Left ventricle myocardium inferior (tissue), 1 donor: ENCODE data around the gene PRDM16. TPM values are rescaled to one million over a fixed set of nuclear protein-coding genes. Genes with fewer than 3 reads are reported as not detected.

Source experiments
- DNase-seq: peaks from one replicate; pipeline ENCODE4 v3.0.0-alpha.2; 2020
- H3K27ac ChIP-seq: fragments of 200-600 bp; replicated peaks from 2 replicates; pipeline ENCODE4 v1.8.0; 2021
- H3K27me3 ChIP-seq: fragments of 200-600 bp; 2 replicates; pipeline ENCODE4 v1.8.0; 2021; ENCODE audit warnings: low read depth
- H3K36me3 ChIP-seq: fragments of 200-600 bp; 2 replicates; pipeline ENCODE4 v1.8.0; 2021
- H3K4me1 ChIP-seq: fragments of 200-600 bp; 2 replicates; pipeline ENCODE4 v1.8.0; 2021
- H3K4me3 ChIP-seq: fragments of 200-600 bp; 2 replicates; pipeline ENCODE4 v1.8.0; 2021; ENCODE audit warnings: mild to moderate bottlenecking, moderate library complexity
- H3K9me3 ChIP-seq: fragments of 200-600 bp; replicated peaks from 2 replicates; pipeline ENCODE4 v1.8.0; 2021
- CTCF ChIP-seq: fragments of 200-600 bp; IDR thresholded peaks from 2 replicates; pipeline ENCODE4 v1.8.0; 2021; ENCODE audit warnings: antibody characterized with exemption, mild to moderate bottlenecking, borderline replicate concordance
- intact Hi-C: fragments of 100-400 bp; cut with micrococcal nuclease; formaldehyde crosslinking; loops from one replicate; pipeline ENCODE4 v1.11.0; 2022
- total RNA-seq: library from RNA; stranded (reverse); fragmentation: NEBNext Ultra II Directional; extraction: Animal tissue kit (Norgen Biotek cat#: 25700); gene quantifications from one replicate; pipeline ENCODE4 v1.2.1, GENCODE V29; 2021
- donor health status: DM: no; HTN: yes; CAD: no; lungs with severe emphysema.

PRDM16 gene
- total RNA-seq, 1 donor from 2014 or later, result 16.6 TPM

GRCh38 chr1:3380469-3380868, 311.5 kb downstream of the PRDM16 start:
- Histone ChIP-seq H3K4me3 (no peak overlapping the region), H3K27ac (no peak overlapping the region), H3K9me3 (no peaks in the 10 kb centered on the region), H3K36me3 (no peaks in the 10 kb centered on the region), H3K4me1 (no peaks in the 10 kb centered on the region), H3K27me3 (peaks cover 11% of the 10 kb centered on the region)
- intact Hi-C loops, result no loop called here
- no peak for DNase-seq
- no peak for TF ChIP-seq CTCF

GRCh38 chr1:3381901-3382300, 312.9 kb downstream of the PRDM16 start:
- no peaks in the 10 kb centered on the region for H3K4me1 ChIP-seq
- no peak for DNase-seq
- H3K27me3 ChIP-seq, result peaks cover 20% of the 10 kb centered on the region
- H3K9me3 ChIP-seq, result no peaks in the 10 kb centered on the region
- intact Hi-C loops, result no loop called here
- H3K4me3 ChIP-seq, result no peak overlapping the region
- no peak for TF ChIP-seq CTCF
- no peaks in the 10 kb centered on the region for H3K36me3 ChIP-seq
- no peak overlapping the region for H3K27ac ChIP-seq

- Histone ChIP-seq H3K27ac (no peak overlapping the region), H3K27me3 (peaks cover 26% of the 10 kb centered on the region), H3K4me3 (no peak overlapping the region), H3K9me3 (no peaks in the 10 kb centered on the region), H3K4me1 (no peaks in the 10 kb centered on the region), H3K36me3 (no peaks in the 10 kb centered on the region)
- DNase-seq, result no peak
- no peak for TF ChIP-seq CTCF
- intact Hi-C loops, result no loop called here
Observed at GRCh38 chr1:3382326-3383057, 313.5 kb downstream of the PRDM16 start.

GRCh38 chr1:3383679-3384078, 314.7 kb downstream of the PRDM16 start:
- no peaks in the 10 kb centered on the region for H3K4me1 ChIP-seq
- intact Hi-C loops, result no loop called here
- no peak for TF ChIP-seq CTCF
- no peaks in the 10 kb centered on the region for H3K36me3 ChIP-seq
- H3K27ac ChIP-seq, result no peak overlapping the region
- H3K4me3 ChIP-seq, result no peak overlapping the region
- H3K9me3 ChIP-seq, result no peaks in the 10 kb centered on the region
- no peak for DNase-seq
- H3K27me3 ChIP-seq, result peaks cover 35% of the 10 kb centered on the region

- no peak for TF ChIP-seq CTCF
- Histone ChIP-seq H3K4me1 (no peaks in the 10 kb centered on the region), H3K36me3 (no peaks in the 10 kb centered on the region), H3K27ac (no peak overlapping the region), H3K4me3 (no peak overlapping the region), H3K9me3 (no peaks in the 10 kb centered on the region), H3K27me3 (peaks cover 42% of the 10 kb centered on the region)
- intact Hi-C loops, result no loop called here
- DNase-seq, result no peak
Observed at GRCh38 chr1:3384407-3384806, 315.4 kb downstream of the PRDM16 start.
